ENCODE data around the gene KDF1.
A peak's percentile ranks its signal among the peaks of the same experiment; 100 is the strongest.

The KDF1 gene, protein sequence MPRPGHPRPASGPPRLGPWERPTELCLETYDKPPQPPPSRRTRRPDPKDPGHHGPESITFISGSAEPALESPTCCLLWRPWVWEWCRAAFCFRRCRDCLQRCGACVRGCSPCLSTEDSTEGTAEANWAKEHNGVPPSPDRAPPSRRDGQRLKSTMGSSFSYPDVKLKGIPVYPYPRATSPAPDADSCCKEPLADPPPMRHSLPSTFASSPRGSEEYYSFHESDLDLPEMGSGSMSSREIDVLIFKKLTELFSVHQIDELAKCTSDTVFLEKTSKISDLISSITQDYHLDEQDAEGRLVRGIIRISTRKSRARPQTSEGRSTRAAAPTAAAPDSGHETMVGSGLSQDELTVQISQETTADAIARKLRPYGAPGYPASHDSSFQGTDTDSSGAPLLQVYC

DNA sequence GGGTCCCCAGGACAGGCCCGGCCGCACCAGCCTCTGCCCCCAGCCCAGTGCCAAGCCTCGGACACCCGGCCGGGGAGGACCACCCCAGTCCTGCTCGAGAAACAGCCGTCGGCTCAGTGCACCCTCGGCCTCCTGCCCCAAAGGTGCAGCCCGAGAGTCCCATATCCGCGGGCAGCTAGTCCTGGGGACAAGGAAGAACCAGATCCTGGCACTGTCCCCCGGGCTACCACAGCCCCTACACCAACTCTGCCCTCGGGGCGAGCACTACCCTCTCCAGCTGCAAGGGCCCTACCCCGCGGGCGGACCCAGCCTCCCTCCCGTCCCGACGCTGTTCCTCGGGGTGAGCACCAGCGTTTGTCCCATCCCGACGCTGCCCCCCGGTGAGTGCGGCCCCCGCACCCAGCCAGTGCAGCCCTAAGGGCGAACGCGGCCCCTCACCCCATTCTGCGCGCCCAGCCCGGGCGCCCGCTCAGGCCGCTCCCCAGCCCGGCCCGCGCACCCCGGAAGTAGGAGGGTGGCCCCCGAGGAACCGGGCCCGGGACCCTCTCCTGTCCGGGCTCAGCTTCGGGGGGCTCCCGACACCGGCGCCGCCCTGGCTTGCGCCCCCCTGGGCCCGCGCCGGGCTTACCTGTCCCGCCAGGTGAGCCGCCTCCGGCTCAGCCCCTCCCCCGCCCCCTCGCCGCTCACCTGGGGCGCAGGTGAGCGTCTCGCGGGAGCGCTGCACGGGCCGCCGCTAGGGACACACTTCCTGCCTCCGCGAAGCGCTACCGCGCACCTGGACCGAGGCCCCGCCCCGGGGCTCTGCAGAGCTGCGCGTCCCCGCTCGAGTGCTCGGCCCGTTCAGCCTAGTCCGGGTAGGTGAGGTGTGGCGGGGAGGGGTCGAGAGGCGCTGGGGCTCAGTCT lies at the start of gene KDF1:
Gene KDF1 (minus strand): TSS at position 747 of the 903 bp plus-strand sequence. CDS start 8,088 bp downstream, outside the sequence.
- TF ChIP-seq JUND (IDR thresholded peaks at IDR 0.05; ENCODE audit: low read depth): no peak
- peak; percentile 51 to 91 for DNase-seq (ENCODE audit: low read depth in 1 of 2, low spot score in 1 of 2)
- in situ Hi-C loops (cut with HindIII; ENCODE audit: low pct_unique_long_range_greater_than_20kb, low sequenced_read_pairs): no loop called here

DNA sequence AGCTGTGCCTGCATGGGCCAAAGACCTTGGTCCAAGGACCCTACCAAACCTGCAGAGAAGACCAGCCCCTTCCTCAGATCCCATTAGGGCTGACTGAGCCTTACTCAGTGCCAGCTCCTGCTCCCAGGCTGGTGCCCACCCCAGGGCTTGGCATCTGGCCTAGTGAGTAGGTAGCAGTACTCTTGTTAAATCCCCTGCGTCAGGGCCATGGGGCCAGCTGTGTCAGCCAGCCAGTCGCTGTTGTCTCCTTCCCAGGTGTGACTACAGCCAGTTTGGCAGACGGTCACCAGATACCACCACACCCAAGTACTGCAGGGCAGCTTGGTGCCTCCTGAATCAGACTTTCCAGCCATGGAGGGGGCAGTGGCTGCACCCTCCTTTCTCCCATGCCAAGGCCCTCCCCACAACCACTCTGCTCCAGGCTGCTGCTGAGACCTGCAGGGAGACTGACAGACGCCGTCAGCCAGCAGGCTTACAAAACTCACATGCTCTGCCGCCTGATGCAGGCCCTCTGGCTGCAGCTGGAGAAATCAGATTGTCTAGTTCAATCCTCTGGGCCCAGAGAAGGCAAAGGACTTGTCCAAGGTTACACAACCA lies 49.4 kb upstream of the KDF1 start:
- TF ChIP-seq JUND (IDR thresholded peaks at IDR 0.05; ENCODE audit: low read depth): no peak
- DNase-seq (ENCODE audit: low read depth in 1 of 2, low spot score in 1 of 2): peak in 1 of 2 experiments; percentile 61
- in situ Hi-C loops (cut with HindIII; ENCODE audit: low pct_unique_long_range_greater_than_20kb, low sequenced_read_pairs): no loop called here

DNA sequence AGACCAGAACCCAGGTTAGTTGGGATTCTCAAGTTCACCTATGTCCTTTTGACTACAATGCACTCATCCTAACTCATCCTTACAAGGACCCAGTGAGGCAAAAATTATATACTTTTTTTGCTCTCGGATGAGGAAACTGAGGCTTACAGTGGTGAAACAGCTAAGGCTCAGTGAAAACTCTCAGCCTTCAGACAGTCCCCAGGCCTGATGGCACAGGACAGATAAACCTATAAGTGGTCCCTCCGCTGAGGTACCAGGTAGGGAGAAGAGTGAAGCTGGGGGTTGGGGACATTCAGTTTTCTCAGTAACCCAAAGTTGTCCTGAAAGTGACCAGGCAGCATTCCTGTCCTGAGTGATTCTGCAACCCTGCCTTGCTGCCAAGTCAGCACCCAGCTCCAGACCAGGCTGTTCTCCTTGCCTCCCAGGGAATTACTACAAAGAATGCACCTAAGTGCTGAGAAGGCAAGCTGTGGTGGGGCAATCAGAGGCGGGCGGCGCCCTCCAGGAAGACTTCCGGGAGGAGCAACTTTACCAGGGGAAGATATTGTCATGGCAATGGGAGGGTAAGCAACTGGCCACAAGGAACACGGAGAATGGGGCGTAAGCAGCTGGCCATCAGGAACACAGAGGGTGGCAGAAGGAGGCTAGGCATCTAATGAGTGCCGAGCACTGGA lies 47.8 kb upstream of the KDF1 start:
- TF ChIP-seq JUND (IDR thresholded peaks at IDR 0.05; ENCODE audit: low read depth): no peak
- DNase-seq (ENCODE audit: low read depth in 1 of 2, low spot score in 1 of 2): peak; percentile 83 to 94
- in situ Hi-C loops (cut with HindIII; ENCODE audit: low pct_unique_long_range_greater_than_20kb, low sequenced_read_pairs): no loop called here

DNA sequence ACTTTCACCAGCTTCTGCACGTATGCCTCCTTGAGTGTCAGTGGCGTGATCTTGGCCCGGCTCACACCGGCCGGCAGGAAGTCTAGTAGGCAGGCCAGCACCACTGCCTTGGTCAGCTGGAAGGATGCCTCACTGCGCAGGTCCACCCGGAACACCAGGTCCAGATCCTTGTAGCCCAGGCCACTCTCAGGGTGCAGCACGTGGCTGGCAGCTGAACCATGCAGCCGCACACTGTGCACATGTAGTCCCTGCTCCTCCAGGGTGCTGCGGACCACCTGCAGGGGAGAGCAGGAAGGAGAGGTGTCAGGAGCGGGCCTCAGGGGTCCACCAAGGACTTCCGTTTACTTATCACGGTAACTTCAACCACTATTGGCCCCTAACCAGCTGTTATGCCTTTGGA lies 46.4 kb upstream of the KDF1 start:
- no peak for TF ChIP-seq JUND (IDR thresholded peaks at IDR 0.05; ENCODE audit: low read depth)
- no peak for DNase-seq (ENCODE audit: low read depth in 1 of 2, low spot score in 1 of 2)
- in situ Hi-C loops (cut with HindIII; ENCODE audit: low pct_unique_long_range_greater_than_20kb, low sequenced_read_pairs): no loop called here

DNA sequence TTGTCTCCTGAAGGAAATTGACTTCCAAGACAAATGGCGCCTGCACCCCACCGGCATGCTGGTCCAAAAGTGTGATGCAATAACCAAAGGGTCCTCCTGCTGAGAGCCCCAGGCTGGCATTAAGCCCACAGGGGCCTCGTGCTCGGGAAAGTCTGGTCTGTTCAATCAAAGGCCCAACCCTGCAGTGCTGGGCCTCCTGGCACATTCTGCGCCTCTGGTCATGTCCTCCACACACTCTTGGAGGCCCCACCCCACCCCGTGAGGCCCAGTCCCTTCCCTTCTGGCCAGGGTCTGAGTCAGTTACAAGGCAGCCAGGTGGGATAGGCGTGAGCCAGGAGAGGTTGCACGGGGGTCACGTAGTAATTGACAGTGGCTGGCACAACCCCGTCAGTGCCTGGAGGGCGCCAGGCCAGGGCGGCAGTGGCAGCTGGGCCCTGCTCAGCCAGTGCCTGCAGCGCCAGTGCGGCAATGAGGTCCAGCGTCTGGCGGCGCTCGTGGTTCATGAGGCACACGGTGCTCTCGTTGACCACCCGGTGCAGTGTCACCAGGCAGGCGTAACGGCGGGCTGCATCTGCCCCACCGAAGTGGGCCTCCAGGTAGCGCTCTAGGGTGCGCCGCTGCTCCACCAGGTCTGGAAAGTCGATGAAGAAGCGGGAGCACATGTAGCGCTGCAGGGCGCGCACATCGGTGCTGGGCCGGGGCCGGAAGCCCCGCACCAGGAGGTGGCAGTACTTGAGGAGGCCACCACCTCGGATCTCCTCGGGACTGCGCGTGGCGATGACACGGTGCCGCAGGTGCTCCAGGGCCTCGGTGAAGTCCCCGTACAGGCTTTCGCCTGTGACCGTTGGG lies 45.6 kb upstream of the KDF1 start:
- in situ Hi-C loops (cut with HindIII; ENCODE audit: low pct_unique_long_range_greater_than_20kb, low sequenced_read_pairs): no loop called here
- no peak for TF ChIP-seq JUND (IDR thresholded peaks at IDR 0.05; ENCODE audit: low read depth)
- DNase-seq (ENCODE audit: low read depth in 1 of 2, low spot score in 1 of 2): no peak

DNA sequence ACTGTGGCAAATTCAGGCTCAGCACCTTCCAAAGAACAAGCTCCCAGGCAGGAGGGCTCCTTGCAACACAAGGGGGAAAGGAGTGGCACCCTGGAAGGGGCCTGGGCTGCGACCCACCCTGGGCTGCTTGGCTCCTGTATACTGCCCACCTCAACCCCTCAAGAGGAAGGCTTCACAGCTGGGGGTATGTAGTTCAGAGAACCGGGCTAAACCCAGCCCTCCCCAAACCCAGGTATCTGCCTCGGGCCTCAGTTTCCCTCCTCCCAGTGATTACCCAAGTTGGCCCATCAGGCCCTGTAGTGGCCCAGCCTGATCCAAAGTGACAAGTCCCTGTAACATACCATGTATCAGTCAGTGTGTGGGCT lies 44.9 kb upstream of the KDF1 start:
- no peak for TF ChIP-seq JUND (IDR thresholded peaks at IDR 0.05; ENCODE audit: low read depth)
- in situ Hi-C loops (cut with HindIII; ENCODE audit: low pct_unique_long_range_greater_than_20kb, low sequenced_read_pairs): no loop called here
- no peak for DNase-seq (ENCODE audit: low read depth in 1 of 2, low spot score in 1 of 2)

DNA sequence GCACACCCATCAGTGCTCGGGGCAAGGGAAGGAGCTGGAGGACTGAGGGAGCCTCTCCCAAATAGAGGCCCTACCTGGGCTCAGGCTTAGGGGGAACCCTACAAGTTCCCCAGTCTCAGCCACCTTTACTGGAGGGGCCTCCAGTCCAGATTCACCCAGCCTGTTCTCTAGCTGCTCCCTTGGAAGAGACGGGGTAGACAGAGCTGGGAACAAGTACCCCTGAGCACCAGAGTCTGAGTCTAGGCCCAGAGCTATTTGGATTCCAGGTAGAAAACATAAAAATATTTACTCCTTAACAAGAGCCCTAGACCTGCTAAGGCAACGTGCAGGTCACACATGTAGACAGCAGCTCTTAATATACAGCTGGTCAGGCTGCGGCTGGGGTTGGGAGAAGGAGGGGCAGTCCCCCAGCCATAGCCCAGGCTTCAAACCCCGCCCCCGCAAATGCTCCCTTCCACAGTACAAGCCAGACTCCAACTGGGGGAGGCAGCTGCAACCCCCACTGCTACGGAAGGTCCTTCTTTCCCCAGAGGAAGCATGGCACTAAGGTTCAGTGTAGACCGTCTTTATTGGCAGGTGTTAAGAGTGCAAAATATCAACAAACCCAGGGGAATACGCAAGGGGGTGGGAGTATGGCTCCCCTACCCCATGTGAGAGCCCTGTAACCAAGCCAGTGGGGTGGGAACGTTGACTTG lies 44.4 kb upstream of the KDF1 start:
- DNase-seq (ENCODE audit: low read depth in 1 of 2, low spot score in 1 of 2): no peak
- no peak for TF ChIP-seq JUND (IDR thresholded peaks at IDR 0.05; ENCODE audit: low read depth)
- in situ Hi-C loops (cut with HindIII; ENCODE audit: low pct_unique_long_range_greater_than_20kb, low sequenced_read_pairs): no loop called here

DNA sequence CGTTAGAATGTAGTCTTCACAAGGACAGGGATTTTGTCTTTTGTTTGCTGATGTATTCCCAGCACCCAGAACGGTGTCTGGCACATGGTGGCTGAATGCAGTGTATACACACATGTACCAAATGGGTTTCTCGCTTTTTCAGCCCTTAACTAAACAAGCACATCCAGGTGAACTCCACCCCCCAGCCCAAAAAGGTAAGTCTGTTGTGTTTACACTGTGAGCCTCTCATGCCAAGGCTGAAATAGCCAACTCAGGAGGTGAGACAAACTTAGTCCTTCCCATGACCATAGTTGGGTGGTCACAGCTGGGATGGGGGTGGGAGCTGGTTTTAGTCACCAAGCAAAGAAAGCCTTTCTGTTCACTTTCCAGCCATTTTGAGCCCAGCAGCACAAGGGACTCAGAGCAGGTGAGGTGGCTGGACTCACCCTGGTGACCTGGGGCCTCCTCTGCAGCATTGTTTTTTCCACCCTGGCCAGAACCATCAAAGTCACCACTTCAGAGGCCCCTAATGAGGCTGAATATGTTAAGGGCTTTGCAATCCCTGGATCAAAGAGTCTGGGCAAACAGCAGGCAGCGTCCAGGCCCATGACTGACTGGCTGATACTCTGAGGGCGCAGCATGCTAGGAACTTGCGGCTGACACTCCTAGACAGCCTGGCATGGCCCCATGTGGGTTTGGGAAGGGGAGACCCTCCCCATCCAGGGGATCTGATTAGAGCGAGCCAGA lies 43.6 kb upstream of the KDF1 start:
- in situ Hi-C loops (cut with HindIII; ENCODE audit: low pct_unique_long_range_greater_than_20kb, low sequenced_read_pairs): no loop called here
- no peak for DNase-seq (ENCODE audit: low read depth in 1 of 2, low spot score in 1 of 2)
- no peak for TF ChIP-seq JUND (IDR thresholded peaks at IDR 0.05; ENCODE audit: low read depth)

DNA sequence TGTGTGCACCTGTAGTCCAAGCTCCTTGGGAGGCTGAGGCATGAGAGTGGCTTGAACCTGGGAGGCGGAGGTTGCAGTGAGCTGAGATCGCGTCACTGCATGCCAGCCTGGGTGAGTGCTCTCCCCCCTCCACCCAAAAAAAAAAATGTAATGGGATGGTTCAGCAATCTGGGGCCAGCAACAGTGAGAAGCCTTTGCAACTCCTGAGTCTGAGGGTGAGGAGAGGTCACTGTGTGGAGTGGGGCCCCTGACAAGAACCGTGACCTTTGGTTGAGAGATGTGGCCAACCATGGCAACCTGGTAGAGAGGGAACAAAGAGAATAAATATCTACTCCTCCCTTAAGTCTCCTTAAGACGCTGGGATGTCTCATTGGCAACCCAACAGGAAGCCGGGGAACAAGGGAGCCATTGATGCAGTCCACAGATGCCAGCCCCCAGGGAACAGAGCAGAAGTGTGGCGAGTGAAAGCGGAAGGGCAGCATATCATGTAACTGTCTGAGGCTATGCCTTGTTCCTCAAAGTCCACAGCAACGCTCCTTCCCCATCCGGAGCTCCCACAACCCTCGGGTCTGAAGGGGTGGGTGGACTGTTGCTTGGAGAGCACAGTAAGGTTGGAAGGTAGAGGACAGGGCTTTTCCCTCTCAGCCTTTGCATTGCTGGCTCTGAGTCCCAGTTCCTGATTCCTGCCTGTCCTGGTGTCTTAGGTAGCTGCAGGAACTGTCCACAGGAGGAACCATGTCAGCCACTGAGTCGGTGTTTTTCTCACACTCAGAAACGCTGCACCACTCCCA lies 41.5 kb upstream of the KDF1 start:
- in situ Hi-C loops (cut with HindIII; ENCODE audit: low pct_unique_long_range_greater_than_20kb, low sequenced_read_pairs): no loop called here
- TF ChIP-seq JUND (IDR thresholded peaks at IDR 0.05; ENCODE audit: low read depth): no peak
- DNase-seq (ENCODE audit: low read depth in 1 of 2, low spot score in 1 of 2): no peak

All from T47D (cell line).